Naive thymus-derived CD8-positive, alpha-beta T cell (primary cell): ENCODE measurements around the gene KIAA0513. TPM values are rescaled to one million over a fixed set of nuclear protein-coding genes. Genes with fewer than 3 reads are reported as not detected.
"Not testable (repeated sequence)": the region's sequence is repeated elsewhere in the genome, so short reads cannot be mapped to it uniquely, and the experiment has no call there.

ENCODE experiments used
- ATAC-seq, 2 donors: fragments of 150-1000 bp; cut with Tn5 transposase in 1 of 2; sonication (Bioruptor Pico), chemical (Tn5 transposase) in 1 of 2; 1 replicate in 1 of 2; 2 replicates in 1 of 2; pipeline ENCODE4 v1.10.0; 2021; ENCODE audit warnings: mild to moderate bottlenecking in 2 of 2, moderate library complexity in 2 of 2
- POLR2A ChIA-PET: fragments of 350-600 bp; sonication (Branson Sonifier 250); formaldehyde crosslinking; loops from one replicate; lab custom pipeline; 2021; ENCODE audit warnings: antibody characterized with exemption; lab: Charles Lee
- DNase-seq, 10 donors: peaks; one replicate each; pipeline versions ENCODE4 v3.0.0 to v3.0.0-alpha.2; 2020 to 2022
- H3K27ac Mint-ChIP-seq, 10 donors: one replicate each; pipeline ENCODE4 v1.8.0; 2020 to 2022; ENCODE audit warnings: mild to moderate bottlenecking in 10 of 10, mixed read lengths in 10 of 10, moderate library complexity in 4 of 10, inconsistent platforms in 1 of 10
- H3K27me3 Mint-ChIP-seq, 5 donors: one replicate each; pipeline ENCODE4 v1.8.0; 2021 to 2022; ENCODE audit warnings: mixed read lengths in 5 of 5
- H3K36me3 Mint-ChIP-seq, 3 donors: one replicate each; pipeline ENCODE4 v1.8.0; 2020 to 2022; ENCODE audit warnings: mixed read lengths in 3 of 3, mild to moderate bottlenecking in 2 of 3, inconsistent platforms in 1 of 3
- H3K4me1 Mint-ChIP-seq, 4 donors: one replicate each; pipeline ENCODE4 v1.8.0; 2021 to 2022; ENCODE audit warnings: mixed read lengths in 4 of 4
- H3K4me3 Mint-ChIP-seq, 10 donors: one replicate each; pipeline ENCODE4 v1.8.0; 2020 to 2022; ENCODE audit warnings: mild to moderate bottlenecking in 10 of 10, mixed read lengths in 10 of 10, moderate library complexity in 6 of 10, inconsistent platforms in 1 of 10
- H3K9me3 Mint-ChIP-seq, 9 donors: one replicate each; pipeline ENCODE4 v1.8.0; 2020 to 2022; ENCODE audit warnings: mixed read lengths in 9 of 9, mild to moderate bottlenecking in 3 of 9, inconsistent platforms in 1 of 9, moderate library complexity in 1 of 9
- polyA plus RNA-seq, 3 donors: library from polyadenylated mRNA; unstranded; fragments of 300-500 nt; fragmentation: Illumina TruSeq; gene quantifications; one replicate each; pipeline ENCODE4 v1.2.3, GENCODE V29; 2021
- total RNA-seq, 8 experiments: library from RNA in 2 of 8; stranded (reverse) in 2 of 8; gene quantifications; one replicate each; pipeline ENCODE4 v1.2.3 and lab custom pipeline; 2021 to 2026

KIAA0513 gene
- total and polyA plus RNA-seq, 5 experiments from 2014 or later: 4.5 to 15.1 (median 12.1) TPM

DNA sequence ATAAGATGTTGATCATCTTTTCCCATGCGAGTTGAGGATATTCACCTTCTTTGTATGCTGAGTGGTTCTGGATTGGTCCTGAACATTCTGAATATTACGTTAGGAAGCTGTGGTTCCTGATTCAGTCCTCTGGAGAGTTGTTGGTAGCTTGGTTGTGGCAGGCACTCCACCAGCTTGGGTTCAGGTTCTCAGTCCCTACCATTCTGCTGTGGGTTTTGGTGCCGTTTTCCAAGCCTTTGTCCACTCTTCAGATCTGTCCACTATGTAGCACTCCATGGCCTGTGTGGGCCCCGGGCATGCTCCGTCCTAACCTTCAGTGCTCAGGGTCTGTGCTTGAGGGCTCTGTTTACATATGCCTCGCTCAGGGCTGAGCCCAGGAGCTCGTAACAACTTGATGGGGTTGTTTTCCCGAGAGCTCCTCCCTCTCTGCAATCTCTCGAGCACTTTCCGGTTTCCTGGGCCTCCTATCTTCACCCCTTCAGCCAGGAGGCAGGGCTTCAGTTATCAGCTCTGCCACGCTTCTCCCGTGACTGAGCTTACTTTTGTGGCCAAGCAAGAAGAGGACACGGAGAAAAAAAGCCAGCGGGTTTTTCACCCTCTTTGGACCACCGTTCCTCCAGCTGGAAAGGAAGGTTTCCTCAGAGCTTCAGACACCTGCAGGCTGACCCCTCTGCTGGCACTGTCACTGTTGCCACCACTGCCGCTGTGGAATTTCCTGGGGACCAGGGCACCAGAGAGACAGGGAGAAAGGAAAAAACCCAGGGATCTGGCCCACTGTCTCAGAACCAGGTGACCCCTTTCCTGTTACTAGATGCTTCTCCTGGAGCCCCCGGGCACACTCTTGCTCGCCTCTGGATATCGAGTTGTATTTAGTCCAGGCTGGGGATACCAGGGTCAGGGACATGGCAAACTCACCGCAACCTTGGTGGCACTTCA lies 19.6 kb downstream of the KIAA0513 start:
- peaks cover 25 to 66% (median 41%) of the 10 kb centered on the region in 4 donors for H3K4me1 Mint-ChIP-seq
- DNase-seq: peak in 3 of 10 donors; percentile 12 to 30 (median 21)
- no peaks in the 10 kb centered on the region for H3K9me3 Mint-ChIP-seq
- H3K27me3 Mint-ChIP-seq: peaks cover 0 to 1% (median 0%) of the 10 kb centered on the region in 5 donors
- POLR2A ChIA-PET: interaction anchor here (0.6 to 4.7 kb wide), 4 partner anchors 9 to 36 kb away, joined by 3 to 26 read pairs (median 10); partner anchors contain the start of genes KIAA0513 and ZDHHC7
- ATAC-seq: peak; percentile 84 to 96
- peak overlapping the region; percentile 83 to 93 (median 89) for H3K27ac Mint-ChIP-seq
- H3K4me3 Mint-ChIP-seq: peak overlapping the region; percentile 58 to 83 (median 72)
- peaks cover 0 to 9% (median 2%) of the 10 kb centered on the region in 3 donors for H3K36me3 Mint-ChIP-seq

DNA sequence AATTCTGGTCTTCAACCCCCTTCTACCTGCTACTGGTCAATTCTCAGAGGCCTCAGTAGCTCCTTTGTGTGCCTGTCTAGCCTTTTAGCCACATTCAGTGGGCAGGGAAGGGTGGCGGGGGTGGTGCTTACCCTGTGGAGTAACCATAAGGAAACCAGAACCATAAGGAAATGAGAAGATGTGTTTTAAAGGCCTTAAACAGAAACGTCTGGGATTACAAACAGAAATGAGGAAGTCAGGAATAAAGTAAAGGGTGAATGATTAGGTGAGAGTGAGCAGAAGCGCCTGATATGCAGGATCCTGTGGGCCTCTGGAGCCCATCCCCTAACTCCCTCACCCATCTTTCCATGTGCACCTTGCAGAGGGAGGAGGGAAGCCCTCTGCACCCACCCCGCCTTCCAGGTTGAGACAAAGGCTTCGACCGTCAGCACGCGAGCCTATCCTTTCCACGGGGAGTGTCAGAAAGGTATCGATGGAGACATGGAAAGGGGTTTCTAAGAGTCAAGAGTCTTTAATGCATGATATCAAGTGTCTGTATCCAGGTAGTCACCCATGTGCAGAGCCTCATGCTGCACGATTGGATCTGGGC lies 20.4 kb downstream of the KIAA0513 start:
- peaks cover 0 to 9% (median 2%) of the 10 kb centered on the region in 3 donors for H3K36me3 Mint-ChIP-seq
- H3K27ac Mint-ChIP-seq: peak overlapping the region in 9 of 10 donors; percentile 73 to 93 (median 86)
- DNase-seq (no peak), ATAC-seq (no peak)
- H3K9me3 Mint-ChIP-seq: no peaks in the 10 kb centered on the region
- peaks cover 27 to 69% (median 41%) of the 10 kb centered on the region in 4 donors for H3K4me1 Mint-ChIP-seq
- peak overlapping the region in 9 of 10 donors; percentile 35 to 83 (median 73) for H3K4me3 Mint-ChIP-seq
- peaks cover 0 to 1% (median 0%) of the 10 kb centered on the region in 5 donors for H3K27me3 Mint-ChIP-seq
- POLR2A ChIA-PET: interaction anchor here (0.6 to 4.7 kb wide), 3 partner anchors 8 to 20 kb away, joined by 3 to 26 read pairs (median 17); partner anchors contain the start of gene KIAA0513

DNA sequence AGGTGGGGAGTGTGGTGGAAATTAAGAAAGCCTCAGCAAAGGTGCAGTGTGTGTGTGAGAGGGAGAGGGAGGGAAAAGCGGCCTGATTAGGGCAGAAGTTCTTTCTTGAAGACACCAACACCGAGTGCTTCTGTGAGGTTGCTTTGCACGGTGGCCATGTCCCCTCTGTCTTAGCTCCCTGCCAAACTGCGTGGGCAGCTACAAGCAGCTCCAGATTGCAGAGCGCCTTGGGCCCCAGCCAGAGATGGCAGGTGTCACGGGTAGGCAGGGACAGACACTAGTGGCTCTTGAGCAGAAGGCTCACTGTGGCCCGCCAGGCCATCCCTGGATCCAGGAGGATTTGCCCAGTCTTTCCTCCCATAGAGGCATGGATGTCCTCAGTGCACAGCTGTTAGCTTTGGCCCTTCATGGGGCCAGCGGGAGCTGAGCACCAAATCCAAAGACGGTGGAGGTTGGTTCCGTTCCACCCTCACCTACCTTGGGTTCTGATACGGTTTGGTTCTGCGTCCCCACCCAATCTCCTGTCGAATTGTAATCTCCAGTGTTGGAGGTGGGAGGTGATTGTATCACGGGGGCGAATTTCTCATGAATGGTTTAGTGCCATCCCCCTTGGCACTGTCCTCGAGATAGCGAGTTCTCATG lies 21.4 kb downstream of the KIAA0513 start:
- DNase-seq (no peak), ATAC-seq (no peak)
- H3K36me3 Mint-ChIP-seq: peaks cover 0 to 7% (median 2%) of the 10 kb centered on the region in 3 donors
- peak overlapping the region in 7 of 10 donors; percentile 58 to 90 (median 68) for H3K27ac Mint-ChIP-seq
- H3K4me3 Mint-ChIP-seq: peak overlapping the region in 3 of 10 donors; percentile 64 to 73 (median 69)
- no peaks in the 10 kb centered on the region for H3K9me3 Mint-ChIP-seq
- POLR2A ChIA-PET: interaction anchor here (0.5 to 4.7 kb wide), 3 partner anchors 14 to 435 kb away, joined by 3 to 26 read pairs (median 3); partner anchors contain the start of gene KIAA0513
- peaks cover 27 to 73% (median 43%) of the 10 kb centered on the region in 4 donors for H3K4me1 Mint-ChIP-seq
- peaks cover 0 to 1% (median 0%) of the 10 kb centered on the region in 5 donors for H3K27me3 Mint-ChIP-seq

DNA sequence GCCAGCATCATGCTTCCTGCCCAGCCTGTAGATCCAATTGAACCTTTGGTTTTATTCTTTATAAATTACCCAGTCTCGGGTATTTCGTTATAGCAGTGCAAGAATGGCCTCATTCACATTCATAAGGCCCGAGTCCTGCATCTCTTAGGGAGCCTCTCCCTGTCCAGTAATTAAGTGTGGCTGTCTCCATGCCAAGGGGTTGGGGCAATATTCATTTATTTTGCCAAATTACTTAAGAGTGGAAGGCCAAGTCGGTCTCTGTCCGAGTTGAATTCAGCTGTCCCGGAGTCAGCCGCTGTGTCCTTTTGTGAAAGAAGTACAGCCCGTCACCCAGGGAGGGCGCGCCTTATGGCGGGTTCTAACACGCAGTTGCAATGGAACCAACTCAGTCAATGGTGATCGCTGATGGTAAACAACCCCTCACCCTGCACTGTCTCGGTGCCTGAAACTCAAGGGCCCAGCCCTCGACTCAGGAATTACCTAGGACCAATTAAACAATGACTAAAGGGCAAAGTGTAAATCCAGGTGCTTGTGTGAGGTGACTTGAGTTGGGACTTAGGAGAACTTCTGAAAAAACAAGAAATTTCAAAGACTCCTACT lies 22.2 kb downstream of the KIAA0513 start:
- Mint-ChIP-seq H3K36me3 (peaks cover 0 to 6% (median 2%) of the 10 kb centered on the region in 3 donors), H3K27me3 (peaks cover 0 to 1% (median 0%) of the 10 kb centered on the region in 5 donors), H3K9me3 (no peaks in the 10 kb centered on the region), H3K4me3 (peak overlapping the region in 3 of 10 donors; percentile 3 to 59 (median 27)), H3K27ac (peak overlapping the region in 3 of 10 donors; percentile 57 to 61 (median 58)), H3K4me1 (peaks cover 27 to 77% (median 45%) of the 10 kb centered on the region in 4 donors)
- no peak for ATAC-seq
- DNase-seq: no peak
- POLR2A ChIA-PET: interaction anchor here (1.6 kb wide), 1 partner anchor 22 kb away, joined by 5 read pairs; the partner anchor contains the start of gene KIAA0513

DNA sequence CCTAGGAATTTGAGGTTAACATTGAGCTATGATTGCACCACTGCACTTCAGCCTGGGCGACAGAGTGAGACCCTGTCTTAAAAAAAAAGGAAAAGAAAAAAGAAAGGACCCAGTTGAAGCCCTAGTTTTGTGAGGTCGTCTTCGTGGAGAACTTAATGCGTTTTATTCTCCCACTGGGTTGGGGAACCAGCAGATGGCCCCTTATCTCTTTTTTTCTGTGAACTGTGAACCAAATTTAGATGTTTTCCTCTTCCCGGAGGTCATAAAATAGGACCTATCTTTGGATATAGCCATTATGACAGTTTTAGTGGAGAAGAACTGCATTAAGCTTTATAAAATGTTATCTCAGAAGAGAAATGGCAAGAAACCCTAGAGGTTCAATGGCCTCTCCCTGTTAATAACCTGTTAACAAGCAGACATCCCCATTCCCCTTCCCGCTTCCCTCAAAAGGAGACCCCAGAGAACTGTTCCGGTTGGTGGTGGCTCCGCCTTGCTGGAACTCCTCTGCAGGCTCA lies 23.5 kb downstream of the KIAA0513 start:
- no peak for DNase-seq
- peaks cover 30 to 79% (median 51%) of the 10 kb centered on the region in 4 donors for H3K4me1 Mint-ChIP-seq
- H3K36me3 Mint-ChIP-seq: peaks cover 0 to 6% (median 2%) of the 10 kb centered on the region in 3 donors
- H3K27me3 Mint-ChIP-seq: peaks cover 0 to 1% (median 0%) of the 10 kb centered on the region in 5 donors
- ATAC-seq: no peak
- H3K4me3 Mint-ChIP-seq: no peak overlapping the region
- POLR2A ChIA-PET: interaction anchor here (1.6 kb wide), 1 partner anchor 23 kb away, joined by 5 read pairs; the partner anchor contains the start of gene KIAA0513
- H3K9me3 Mint-ChIP-seq: no peaks in the 10 kb centered on the region
- peak overlapping the region in 6 of 10 donors; percentile 8 to 86 (median 44) for H3K27ac Mint-ChIP-seq

DNA sequence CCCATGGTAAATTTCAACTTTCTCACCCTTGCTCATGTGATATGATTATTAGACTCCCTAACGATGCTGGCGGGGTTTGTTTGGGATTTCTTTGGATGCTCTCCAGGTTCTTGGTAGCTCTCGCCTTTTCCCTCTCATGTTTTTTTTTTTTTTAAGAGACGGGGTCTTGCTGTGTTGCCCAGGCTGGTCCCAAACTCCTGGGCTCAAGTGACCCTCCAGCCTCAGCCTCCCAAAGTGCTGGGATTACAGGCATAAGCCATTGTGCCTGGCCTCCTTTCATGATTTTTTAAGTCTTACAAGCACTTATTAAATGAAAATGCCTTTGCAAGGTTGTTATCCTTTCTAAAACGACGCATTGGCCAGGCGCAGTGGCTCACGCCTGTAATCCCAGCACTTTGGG lies 24.1 kb downstream of the KIAA0513 start:
- H3K4me1 Mint-ChIP-seq: peaks cover 32 to 79% (median 51%) of the 10 kb centered on the region in 4 donors
- peaks cover 0 to 1% (median 0%) of the 10 kb centered on the region in 5 donors for H3K27me3 Mint-ChIP-seq
- H3K4me3 Mint-ChIP-seq: peak overlapping the region in 1 of 10 donors; percentile 14
- peaks cover 0 to 6% (median 2%) of the 10 kb centered on the region in 3 donors for H3K36me3 Mint-ChIP-seq
- POLR2A ChIA-PET: interaction anchor here (1.6 kb wide), 1 partner anchor 24 kb away, joined by 5 read pairs; the partner anchor contains the start of gene KIAA0513
- ATAC-seq: no peak
- peak overlapping the region in 6 of 10 donors; percentile 8 to 86 (median 51) for H3K27ac Mint-ChIP-seq
- no peak for DNase-seq
- H3K9me3 Mint-ChIP-seq: no peaks in the 10 kb centered on the region

DNA sequence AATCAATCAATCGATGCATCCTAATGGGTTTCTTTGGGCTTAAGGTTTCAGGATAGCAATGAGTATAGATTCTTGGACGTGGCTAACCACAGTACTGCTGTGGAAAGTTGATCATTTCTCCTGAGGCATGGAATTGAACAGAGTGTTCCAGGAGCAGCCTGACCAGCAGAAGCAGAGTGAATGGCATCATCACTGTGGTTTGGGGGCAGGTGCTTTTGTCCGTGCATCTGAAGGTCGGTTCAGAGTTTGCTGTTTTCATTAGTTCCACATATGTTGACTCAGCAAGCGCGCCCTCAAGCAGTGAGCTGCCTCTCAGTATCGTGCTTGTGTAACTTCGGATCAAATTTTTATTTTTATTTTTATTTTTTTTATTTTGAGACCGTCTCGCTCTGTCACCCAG lies 24.9 kb downstream of the KIAA0513 start:
- Mint-ChIP-seq H3K27ac (peak overlapping the region in 4 of 10 donors; percentile 8 to 35 (median 20)), H3K36me3 (peaks cover 0 to 6% (median 2%) of the 10 kb centered on the region in 3 donors), H3K4me3 (no peak overlapping the region), H3K9me3 (no peaks in the 10 kb centered on the region), H3K27me3 (peaks cover 0 to 1% (median 0%) of the 10 kb centered on the region in 5 donors), H3K4me1 (peaks cover 32 to 79% (median 52%) of the 10 kb centered on the region in 4 donors)
- POLR2A ChIA-PET: no interaction called here
- DNase-seq (no peak), ATAC-seq (no peak)

DNA sequence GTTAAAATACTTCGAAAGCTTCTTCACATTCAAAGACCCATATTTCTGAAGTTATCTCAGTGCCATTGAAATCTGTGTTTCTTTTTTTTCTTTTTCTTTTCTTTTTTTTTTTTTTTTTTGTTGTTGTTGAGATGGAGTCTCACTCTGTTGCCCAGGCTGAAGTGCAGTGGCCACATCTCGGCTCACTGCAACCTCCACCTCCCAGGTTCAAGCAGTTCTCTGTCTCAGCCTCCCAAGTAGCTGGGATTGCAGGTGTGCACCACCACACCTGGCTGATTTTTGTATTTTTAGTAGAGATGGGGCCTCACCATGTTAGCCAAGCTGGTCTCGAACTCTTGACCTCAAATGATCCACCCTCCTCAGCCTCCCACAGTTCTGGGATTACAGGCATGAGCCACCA lies 26.7 kb downstream of the KIAA0513 start:
- not testable (repeated sequence) for H3K9me3 Mint-ChIP-seq, DNase-seq, H3K27me3 Mint-ChIP-seq, ATAC-seq, H3K36me3 Mint-ChIP-seq
- Mint-ChIP-seq H3K4me3 (peak overlapping the region in 3 of 10 donors; percentile 25 to 85 (median 80)), H3K4me1 (peaks cover 31 to 80% (median 48%) of the 10 kb centered on the region in 4 donors), H3K27ac (peak overlapping the region; percentile 66 to 99 (median 96))
- POLR2A ChIA-PET: interaction anchor here (0.6 to 3.1 kb wide), 4 partner anchors 11 to 686 kb away, joined by 3 to 35 read pairs (median 10); partner anchors contain the start of gene KIAA0513

DNA sequence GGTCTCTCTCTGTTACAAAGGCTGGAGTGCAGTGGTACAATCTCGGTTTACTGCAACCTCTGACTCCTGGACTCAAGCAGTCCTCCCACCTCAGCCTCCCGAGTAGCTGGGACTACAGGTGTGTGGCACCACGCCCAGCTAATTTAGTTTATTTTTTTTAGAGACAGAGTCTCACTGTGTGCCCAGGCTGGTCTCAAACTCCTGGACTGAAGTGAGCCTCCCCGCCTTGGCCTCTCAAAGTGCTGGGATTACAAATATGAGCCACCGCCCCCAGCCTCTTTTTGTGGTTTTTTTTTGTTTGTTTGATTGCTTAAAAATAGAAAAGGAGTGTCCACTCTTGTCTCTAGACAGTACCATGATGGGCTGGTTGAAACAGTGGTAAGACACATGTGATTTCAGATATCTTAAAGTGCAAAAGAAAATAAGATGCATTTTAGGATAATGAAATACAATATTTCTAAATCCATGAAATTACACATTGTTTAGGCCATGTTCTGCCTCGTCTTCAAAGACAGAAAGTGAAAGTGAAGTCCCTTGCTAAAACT lies 27.4 kb downstream of the KIAA0513 start:
- peaks cover 0 to 3% (median 0%) of the 10 kb centered on the region in 3 donors for H3K36me3 Mint-ChIP-seq
- POLR2A ChIA-PET: interaction anchor here (0.6 to 3.1 kb wide), 6 partner anchors 8 to 685 kb away, joined by 5 to 35 read pairs (median 16); partner anchors contain the start of genes KIAA0513 and ZDHHC7
- peak overlapping the region; percentile 92 to 99 (median 96) for H3K27ac Mint-ChIP-seq
- no peaks in the 10 kb centered on the region for H3K9me3 Mint-ChIP-seq
- H3K4me1 Mint-ChIP-seq: peaks cover 29 to 80% (median 46%) of the 10 kb centered on the region in 4 donors
- ATAC-seq (no peak), DNase-seq (no peak)
- peak overlapping the region; percentile 77 to 92 (median 82) for H3K4me3 Mint-ChIP-seq
- no peaks in the 10 kb centered on the region for H3K27me3 Mint-ChIP-seq

DNA sequence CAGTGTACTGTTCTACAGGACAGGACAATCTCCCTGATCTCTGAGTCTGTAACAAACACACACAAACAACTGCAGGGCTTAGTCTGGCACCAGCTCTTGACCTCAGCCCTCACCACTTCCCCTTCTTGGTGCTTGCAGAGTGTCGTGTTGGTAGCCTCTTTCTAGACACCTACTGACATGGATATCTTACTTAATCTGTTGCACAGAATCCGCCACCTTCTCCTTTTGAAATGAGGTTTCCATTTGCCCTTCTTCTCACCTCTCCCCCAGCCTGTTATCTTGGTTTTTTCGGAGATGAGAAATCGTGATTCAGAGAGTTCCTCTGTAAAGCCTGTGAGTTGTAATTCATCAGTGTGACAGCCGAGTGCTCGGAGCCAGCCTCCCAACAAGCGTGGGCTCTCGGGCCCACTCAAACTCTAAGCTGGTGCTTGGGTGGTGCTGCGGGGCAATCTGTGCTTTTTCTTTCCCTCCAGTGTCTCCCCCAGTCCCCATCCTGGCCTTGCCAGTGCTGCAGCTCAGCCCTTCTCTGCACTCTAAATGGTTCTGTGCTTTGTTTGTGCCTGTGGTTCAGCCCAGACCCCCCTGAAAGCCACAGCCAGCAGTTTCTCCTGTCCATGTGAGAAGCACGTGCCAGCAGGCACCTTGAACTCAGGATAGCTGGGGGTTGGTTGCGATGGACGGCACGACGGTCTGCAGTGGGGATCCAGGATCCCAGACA lies 28.1 kb downstream of the KIAA0513 start:
- POLR2A ChIA-PET: interaction anchor here (0.6 to 3.1 kb wide), 12 partner anchors 9 to 537 kb away, joined by 3 to 35 read pairs (median 6); partner anchors contain the start of genes KIAA0513 and ZDHHC7
- H3K4me3 Mint-ChIP-seq: peak overlapping the region; percentile 77 to 92 (median 82)
- no peaks in the 10 kb centered on the region for H3K27me3 Mint-ChIP-seq
- DNase-seq (peak; percentile 40 to 92 (median 76)), ATAC-seq (peak; percentile 90 to 96)
- H3K36me3 Mint-ChIP-seq: peaks cover 0 to 3% (median 0%) of the 10 kb centered on the region in 3 donors
- peak overlapping the region; percentile 92 to 99 (median 96) for H3K27ac Mint-ChIP-seq
- peaks cover 27 to 79% (median 46%) of the 10 kb centered on the region in 4 donors for H3K4me1 Mint-ChIP-seq
- no peaks in the 10 kb centered on the region for H3K9me3 Mint-ChIP-seq
